C4-2B (cell line): Measurements from ENCODE around the gene ADARB2.

Experiments used
- ZFX ChIP-seq: fragments of 450-650 bp; IDR thresholded peaks from 2 replicates; pipeline ENCODE4 v1.6.1; 2017
- TF ChIP-seq, protein P1 (sequence below): fragments of 450-650 bp; conservative IDR thresholded peaks from 2 replicates; pipeline ENCODE4 v1.5.1; 2017; ENCODE audit warnings: mild to moderate bottlenecking

DNA sequence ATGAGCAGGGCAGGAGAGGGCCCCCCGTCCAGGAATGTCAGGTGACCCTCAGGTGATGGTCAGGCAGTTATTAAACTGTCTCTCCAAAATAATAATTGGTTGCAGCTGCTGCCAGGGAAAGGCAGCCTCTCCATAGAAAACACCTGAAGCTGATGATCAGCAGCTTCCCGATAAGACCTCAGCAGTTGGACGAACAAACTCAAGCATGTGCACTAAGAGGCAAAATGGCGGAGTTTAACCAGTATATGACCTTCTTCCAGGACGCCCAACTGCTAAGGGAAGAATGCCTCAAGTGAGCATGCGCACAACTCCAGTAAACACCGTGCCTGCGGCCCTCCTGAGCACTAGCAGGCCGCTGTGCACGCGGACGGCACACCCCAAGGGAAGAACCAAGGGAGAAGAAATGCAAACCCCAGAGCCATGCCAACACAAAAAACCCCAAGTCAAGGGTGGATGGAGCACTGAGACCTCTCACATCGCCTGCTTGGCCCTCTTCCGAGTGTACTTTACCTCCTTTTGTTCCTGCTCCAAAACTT is 38.9 kb upstream of the ADARB2 start:
- TF ChIP-seq, protein P1, sequence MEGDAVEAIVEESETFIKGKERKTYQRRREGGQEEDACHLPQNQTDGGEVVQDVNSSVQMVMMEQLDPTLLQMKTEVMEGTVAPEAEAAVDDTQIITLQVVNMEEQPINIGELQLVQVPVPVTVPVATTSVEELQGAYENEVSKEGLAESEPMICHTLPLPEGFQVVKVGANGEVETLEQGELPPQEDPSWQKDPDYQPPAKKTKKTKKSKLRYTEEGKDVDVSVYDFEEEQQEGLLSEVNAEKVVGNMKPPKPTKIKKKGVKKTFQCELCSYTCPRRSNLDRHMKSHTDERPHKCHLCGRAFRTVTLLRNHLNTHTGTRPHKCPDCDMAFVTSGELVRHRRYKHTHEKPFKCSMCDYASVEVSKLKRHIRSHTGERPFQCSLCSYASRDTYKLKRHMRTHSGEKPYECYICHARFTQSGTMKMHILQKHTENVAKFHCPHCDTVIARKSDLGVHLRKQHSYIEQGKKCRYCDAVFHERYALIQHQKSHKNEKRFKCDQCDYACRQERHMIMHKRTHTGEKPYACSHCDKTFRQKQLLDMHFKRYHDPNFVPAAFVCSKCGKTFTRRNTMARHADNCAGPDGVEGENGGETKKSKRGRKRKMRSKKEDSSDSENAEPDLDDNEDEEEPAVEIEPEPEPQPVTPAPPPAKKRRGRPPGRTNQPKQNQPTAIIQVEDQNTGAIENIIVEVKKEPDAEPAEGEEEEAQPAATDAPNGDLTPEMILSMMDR = no peak
- no peak for TF ChIP-seq ZFX
